ENCODE results near the gene OSR1.

OSR1 gene

DNA sequence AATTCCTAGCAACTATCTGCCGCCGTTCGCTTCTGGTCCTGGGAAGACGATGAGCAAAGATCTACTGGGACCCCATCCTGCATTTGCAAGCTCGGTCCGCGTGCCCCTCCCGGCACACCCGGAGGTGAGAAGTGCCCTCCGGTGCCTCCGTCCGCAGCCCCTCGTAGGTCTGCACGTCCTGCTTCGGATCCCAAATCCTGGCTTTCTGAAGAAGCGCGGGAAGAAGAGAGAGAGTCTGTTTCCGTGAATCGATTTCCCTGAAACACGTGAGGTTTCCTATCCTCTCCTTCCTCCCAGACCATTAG is 5.0 kb upstream of the OSR1 start:
- TF ChIP-seq, protein P1, sequence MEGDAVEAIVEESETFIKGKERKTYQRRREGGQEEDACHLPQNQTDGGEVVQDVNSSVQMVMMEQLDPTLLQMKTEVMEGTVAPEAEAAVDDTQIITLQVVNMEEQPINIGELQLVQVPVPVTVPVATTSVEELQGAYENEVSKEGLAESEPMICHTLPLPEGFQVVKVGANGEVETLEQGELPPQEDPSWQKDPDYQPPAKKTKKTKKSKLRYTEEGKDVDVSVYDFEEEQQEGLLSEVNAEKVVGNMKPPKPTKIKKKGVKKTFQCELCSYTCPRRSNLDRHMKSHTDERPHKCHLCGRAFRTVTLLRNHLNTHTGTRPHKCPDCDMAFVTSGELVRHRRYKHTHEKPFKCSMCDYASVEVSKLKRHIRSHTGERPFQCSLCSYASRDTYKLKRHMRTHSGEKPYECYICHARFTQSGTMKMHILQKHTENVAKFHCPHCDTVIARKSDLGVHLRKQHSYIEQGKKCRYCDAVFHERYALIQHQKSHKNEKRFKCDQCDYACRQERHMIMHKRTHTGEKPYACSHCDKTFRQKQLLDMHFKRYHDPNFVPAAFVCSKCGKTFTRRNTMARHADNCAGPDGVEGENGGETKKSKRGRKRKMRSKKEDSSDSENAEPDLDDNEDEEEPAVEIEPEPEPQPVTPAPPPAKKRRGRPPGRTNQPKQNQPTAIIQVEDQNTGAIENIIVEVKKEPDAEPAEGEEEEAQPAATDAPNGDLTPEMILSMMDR (IDR thresholded peaks at IDR 0.05): no peak
- no peak for TF ChIP-seq ZFX (IDR thresholded peaks at IDR 0.05; ENCODE audit: borderline replicate concordance)

DNA sequence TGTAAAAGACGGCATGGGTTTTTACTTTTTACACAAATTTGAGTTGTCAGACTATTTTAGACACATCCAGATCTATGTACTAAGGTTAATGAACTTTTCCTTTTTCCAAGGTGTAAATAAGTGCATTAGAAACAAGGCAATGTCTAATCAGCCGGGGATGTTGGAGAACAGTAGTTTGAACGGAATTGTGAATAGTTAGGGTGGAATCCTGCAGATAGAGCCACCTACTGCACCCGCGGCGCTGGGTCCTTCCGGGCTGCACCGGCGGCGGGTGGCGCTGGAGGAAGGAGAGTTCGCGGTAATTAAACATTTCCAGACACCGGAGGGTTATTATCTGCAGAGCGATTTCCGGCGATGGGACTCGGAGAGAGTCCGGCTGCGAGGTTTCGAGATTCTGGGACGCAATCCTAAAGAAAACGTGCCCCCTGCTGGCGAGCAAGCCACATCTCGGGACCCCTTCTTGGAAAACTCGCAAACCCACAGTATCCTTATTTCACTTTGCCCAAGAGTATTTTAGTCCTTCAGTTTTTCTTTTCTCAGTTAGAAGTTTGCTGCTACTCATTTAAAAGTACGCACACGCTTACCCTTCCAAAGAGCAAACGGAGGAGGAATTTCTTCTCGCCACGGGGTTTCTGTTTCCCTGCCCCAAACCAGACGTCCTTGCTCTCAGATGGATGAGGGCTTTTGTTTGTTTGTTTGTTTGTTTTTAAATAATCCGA is 4.5 kb upstream of the OSR1 start:
- peak overlapping the region; percentile 41 for H3K27ac ChIP-seq
- TF ChIP-seq, protein P1 (IDR thresholded peaks at IDR 0.05): peak; percentile 85
- TF ChIP-seq ZFX (IDR thresholded peaks at IDR 0.05; ENCODE audit: borderline replicate concordance): no peak

More for the DNA sequence above, 5.0 kb upstream of the OSR1 start:
- H3K27ac ChIP-seq: no peak overlapping the region

- H3K27ac ChIP-seq: peak overlapping the region; percentile 41
- TF ChIP-seq, protein P1 (IDR thresholded peaks at IDR 0.05): no peak
- TF ChIP-seq ZFX (IDR thresholded peaks at IDR 0.05; ENCODE audit: borderline replicate concordance): no peak
Measured at GRCh38 chr2:19362094-19362754, 3.8 kb upstream of the OSR1 start.

DNA sequence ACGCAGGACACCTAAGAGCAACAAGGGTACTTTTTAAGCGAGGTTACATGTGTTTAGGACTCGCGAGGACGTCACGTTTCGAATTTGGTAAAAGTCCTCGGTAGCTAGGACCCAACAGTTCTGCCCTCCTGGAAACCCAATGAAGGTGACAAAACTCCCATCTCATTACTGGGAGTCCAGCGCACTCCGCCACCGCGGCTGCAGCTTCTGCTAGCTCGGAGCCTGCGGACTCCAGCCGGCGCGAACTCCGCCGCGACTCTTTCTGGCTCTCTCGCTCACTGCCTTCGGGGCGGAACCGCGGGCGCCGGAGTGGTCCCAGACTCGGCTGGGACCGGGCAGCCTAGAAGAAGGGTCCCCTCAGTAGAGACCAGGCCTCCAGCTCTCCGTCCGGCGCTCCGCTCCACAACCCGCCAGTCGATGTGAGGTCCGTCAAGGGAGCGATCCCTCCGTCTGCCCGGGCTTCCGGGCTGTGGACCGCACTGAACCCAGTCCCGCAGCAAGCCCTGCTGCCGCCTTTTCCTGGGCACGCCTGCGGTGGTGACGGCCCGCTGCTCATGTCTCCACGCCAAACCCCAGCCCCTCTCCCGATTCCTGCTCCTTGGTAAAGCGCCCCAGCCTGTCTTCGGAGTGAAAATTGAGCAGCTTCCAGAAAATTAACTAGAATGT is 3.0 kb upstream of the OSR1 start:
- TF ChIP-seq, protein P1 (IDR thresholded peaks at IDR 0.05): no peak
- H3K27ac ChIP-seq: no peak overlapping the region

- TF ChIP-seq, protein P1 (IDR thresholded peaks at IDR 0.05): no peak
- no peak for TF ChIP-seq ZFX (IDR thresholded peaks at IDR 0.05; ENCODE audit: borderline replicate concordance)
- no peak overlapping the region for H3K27ac ChIP-seq
Measured at GRCh38 chr2:19360966-19361321, 2.5 kb upstream of the OSR1 start.

- TF ChIP-seq ZFX (IDR thresholded peaks at IDR 0.05; ENCODE audit: borderline replicate concordance): no peak
- TF ChIP-seq, protein P1 (IDR thresholded peaks at IDR 0.05): no peak
- no peak overlapping the region for H3K27ac ChIP-seq
Measured at GRCh38 chr2:19360266-19360965, 2.0 kb upstream of the OSR1 start.

All from 22Rv1 (cell line).